Right lobe of liver (tissue), 6 donors: ENCODE results near the gene NDNF. TPM values are rescaled to one million over a fixed set of nuclear protein-coding genes. Genes with fewer than 3 reads are reported as not detected.

ENCODE experiments used
- ATAC-seq, 4 donors: fragments of 200-7000 bp; cut with Tn5 transposase; one replicate each; pipeline ENCODE4 v1.9.1; 2020; ENCODE audit warnings: mild to moderate bottlenecking in 4 of 4, moderate library complexity in 4 of 4
- DNase-seq, 3 donors: peaks; one replicate each; pipeline ENCODE4 v3.0.0-alpha.2; 2020
- H3K27ac ChIP-seq, 3 donors: fragments of 200-600 bp; one replicate each; pipeline ENCODE4 v1.8.0; 2022
- H3K27me3 ChIP-seq, 2 donors: fragments of 200-600 bp; one replicate each; pipeline ENCODE4 v1.8.0; 2022
- H3K36me3 ChIP-seq, 4 donors: fragments of 200-600 bp; sonication (generic) in 1 of 4; one replicate each; pipeline versions ENCODE4 v1.5.1 to v1.8.0; 2017 to 2022; ENCODE audit warnings: control low read depth in 1 of 4
- H3K4me1 ChIP-seq, 4 donors: fragments of 200-600 bp; sonication (generic) in 1 of 4; one replicate each; pipeline versions ENCODE4 v1.5.1 to v1.8.0; 2017 to 2022; ENCODE audit warnings: control low read depth in 1 of 4
- H3K4me3 ChIP-seq, 3 donors: fragments of 200-600 bp; one replicate each; pipeline ENCODE4 v1.8.0; 2022
- H3K9me3 ChIP-seq, 4 donors: fragments of 200-600 bp; sonication (generic) in 1 of 4; one replicate each; pipeline versions ENCODE4 v1.5.1 to v1.8.0; 2017 to 2022; ENCODE audit warnings: control low read depth in 1 of 4
- POLR2A ChIP-seq: fragments of 450-650 bp; IDR thresholded peaks from one replicate; pipeline ENCODE4 v1.6.1; 2017; ENCODE audit warnings: antibody characterized with exemption, mild to moderate bottlenecking
- WGBS: methylation state at CpG from one replicate; pipeline ENCODE4 v1.1.6; 2018; ENCODE audit warnings: low coverage, low lambda C conversion rate; ENCODE audit not compliant: insufficient coverage; ENCODE audit errors: missing lambda C conversion rate; 5-methylcytosine and 5-hydroxymethylcytosine counted together
- intact Hi-C, 2 donors: fragments of 100-400 bp; cut with DNase I; formaldehyde crosslinking; loops; one replicate each; pipeline versions ENCODE4 v1.11.2 to v1.14.1; 2022
- total RNA-seq, 6 experiments: library from RNA; depleted of rRNA in 2 of 6; stranded (reverse); fragments of >200 nt in 2 of 6; fragmentation: NEBNext Ultra II Directional in 3 of 6; extraction: Animal tissue kit (Norgen Biotek cat#: 25700) in 3 of 6; gene quantifications; one replicate each; pipeline versions ENCODE4 v1.1.0 to v1.2.4, GENCODE V29; 2016 to 2023
- TF ChIP-seq, protein P1 (sequence below), 4 donors: fragments of 200-600 bp in 3 of 4; fragments of 450-650 bp in 1 of 4; IDR thresholded peaks; one replicate each; pipeline versions ENCODE4 v1.5.1 to v1.8.0; 2016 to 2022; ENCODE audit warnings: antibody characterized with exemption in 4 of 4, mild to moderate bottlenecking in 2 of 4
- donor health status: DM: no; HTN: yes; CAD: no.
- donor health status: DM: no; HTN: no; CAD: no.
- donor health status: DM: no; HTN: no; CAD: no.
- donor health status: DM: no; HTN: yes; CAD: no.
- donor health status: DM: no; HTN: yes; CAD: no.

NDNF gene
- total RNA-seq, 6 experiments from 2014 or later = 0.27 to 0.77 (median 0.52) TPM

DNA sequence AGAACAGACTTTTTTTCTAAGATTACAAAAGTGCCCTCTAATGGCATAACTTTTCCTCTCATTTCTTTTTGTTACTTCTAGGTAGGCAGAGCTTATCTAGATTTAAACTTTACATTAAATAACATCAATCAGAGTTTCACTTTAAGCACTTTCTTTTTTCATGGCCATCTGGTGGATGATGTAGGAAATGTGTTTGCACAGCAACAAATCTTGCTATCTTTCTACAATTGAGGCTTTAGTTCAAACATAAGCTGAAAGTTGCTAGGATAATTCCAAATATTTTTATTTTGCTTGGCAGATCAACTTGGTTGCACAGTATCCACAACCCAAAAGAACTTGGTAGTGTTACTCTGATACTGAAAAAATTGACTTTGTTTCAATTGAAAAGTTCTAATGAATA, 22.0 kb downstream of the NDNF start:
- no peaks in the 10 kb centered on the region for H3K27me3 ChIP-seq
- H3K27ac ChIP-seq = no peak overlapping the region
- H3K4me3 ChIP-seq = no peak overlapping the region
- TF ChIP-seq POLR2A = no peak
- TF ChIP-seq, protein P1, sequence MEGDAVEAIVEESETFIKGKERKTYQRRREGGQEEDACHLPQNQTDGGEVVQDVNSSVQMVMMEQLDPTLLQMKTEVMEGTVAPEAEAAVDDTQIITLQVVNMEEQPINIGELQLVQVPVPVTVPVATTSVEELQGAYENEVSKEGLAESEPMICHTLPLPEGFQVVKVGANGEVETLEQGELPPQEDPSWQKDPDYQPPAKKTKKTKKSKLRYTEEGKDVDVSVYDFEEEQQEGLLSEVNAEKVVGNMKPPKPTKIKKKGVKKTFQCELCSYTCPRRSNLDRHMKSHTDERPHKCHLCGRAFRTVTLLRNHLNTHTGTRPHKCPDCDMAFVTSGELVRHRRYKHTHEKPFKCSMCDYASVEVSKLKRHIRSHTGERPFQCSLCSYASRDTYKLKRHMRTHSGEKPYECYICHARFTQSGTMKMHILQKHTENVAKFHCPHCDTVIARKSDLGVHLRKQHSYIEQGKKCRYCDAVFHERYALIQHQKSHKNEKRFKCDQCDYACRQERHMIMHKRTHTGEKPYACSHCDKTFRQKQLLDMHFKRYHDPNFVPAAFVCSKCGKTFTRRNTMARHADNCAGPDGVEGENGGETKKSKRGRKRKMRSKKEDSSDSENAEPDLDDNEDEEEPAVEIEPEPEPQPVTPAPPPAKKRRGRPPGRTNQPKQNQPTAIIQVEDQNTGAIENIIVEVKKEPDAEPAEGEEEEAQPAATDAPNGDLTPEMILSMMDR (IDR thresholded peaks at IDR 0.05) = peak; percentile 19 to 28 (median 25)
- no peaks in the 10 kb centered on the region for H3K9me3 ChIP-seq
- no peak for DNase-seq
- no peaks in the 10 kb centered on the region for H3K4me1 ChIP-seq
- intact Hi-C loops = no loop called here
- ATAC-seq = no peak
- no peaks in the 10 kb centered on the region for H3K36me3 ChIP-seq

DNA sequence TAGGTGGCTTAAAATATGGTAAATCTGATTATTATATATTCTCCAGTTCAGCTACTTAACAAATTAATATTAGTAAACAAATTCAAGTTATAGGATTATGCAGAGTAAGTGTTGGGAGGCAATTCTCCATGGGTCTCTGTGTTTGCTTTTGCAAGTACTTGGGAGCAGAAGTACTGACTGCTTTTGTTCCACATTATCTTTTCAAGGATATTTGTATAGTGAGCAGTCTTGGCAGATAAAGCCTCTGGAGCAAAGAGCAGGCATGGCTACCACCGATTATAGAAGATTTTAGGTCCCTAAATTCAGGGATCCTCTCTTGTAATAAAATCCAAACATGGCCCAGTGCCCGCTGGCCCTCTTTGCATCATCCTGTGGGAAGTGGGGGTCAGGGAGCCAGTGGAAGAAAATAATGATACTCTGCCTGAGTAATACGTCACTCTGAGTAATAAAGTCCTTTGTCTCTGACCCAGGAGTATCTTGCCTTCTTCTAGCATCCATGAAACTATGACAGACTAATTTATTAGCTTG, 23.2 kb downstream of the NDNF start:
- Histone ChIP-seq H3K27ac (no peak overlapping the region), H3K36me3 (no peaks in the 10 kb centered on the region), H3K27me3 (no peaks in the 10 kb centered on the region), H3K4me1 (no peaks in the 10 kb centered on the region), H3K4me3 (no peak overlapping the region), H3K9me3 (no peaks in the 10 kb centered on the region)
- DNase-seq (no peak), ATAC-seq (no peak)
- no peak for TF ChIP-seq POLR2A
- TF ChIP-seq, protein P1 (IDR thresholded peaks at IDR 0.05) = no peak
- intact Hi-C loops = no loop called here
- WGBS = 42% methylated on average over 3 of the region's 3 CpGs

DNA sequence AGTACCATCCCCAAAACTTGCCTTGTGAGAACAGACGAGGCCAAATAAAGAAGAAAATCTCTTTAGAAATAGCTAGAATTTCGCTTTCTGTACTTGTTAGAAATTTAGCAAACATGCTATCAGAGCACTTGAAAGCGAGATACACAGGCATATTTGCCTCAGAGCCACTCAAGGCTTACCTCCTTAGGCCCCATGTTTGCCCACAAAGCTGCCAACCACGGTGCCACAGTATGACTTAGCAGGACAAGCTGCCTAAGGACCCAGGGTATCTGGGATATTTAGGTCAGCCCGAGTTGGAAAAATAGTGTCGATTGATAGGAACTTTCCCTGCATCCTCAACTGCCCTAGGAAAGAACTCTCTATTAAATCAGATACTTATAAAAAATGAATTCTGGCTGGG, 24.2 kb downstream of the NDNF start:
- no peaks in the 10 kb centered on the region for H3K27me3 ChIP-seq
- H3K4me3 ChIP-seq = no peak overlapping the region
- intact Hi-C loops = no loop called here
- no peak overlapping the region for H3K27ac ChIP-seq
- H3K9me3 ChIP-seq = no peaks in the 10 kb centered on the region
- no peak for TF ChIP-seq POLR2A
- TF ChIP-seq, protein P1 (IDR thresholded peaks at IDR 0.05) = no peak
- H3K4me1 ChIP-seq = no peaks in the 10 kb centered on the region
- 84% methylated on average over 3 of the region's 6 CpGs for WGBS
- DNase-seq (no peak), ATAC-seq (no peak)
- H3K36me3 ChIP-seq = no peaks in the 10 kb centered on the region

DNA sequence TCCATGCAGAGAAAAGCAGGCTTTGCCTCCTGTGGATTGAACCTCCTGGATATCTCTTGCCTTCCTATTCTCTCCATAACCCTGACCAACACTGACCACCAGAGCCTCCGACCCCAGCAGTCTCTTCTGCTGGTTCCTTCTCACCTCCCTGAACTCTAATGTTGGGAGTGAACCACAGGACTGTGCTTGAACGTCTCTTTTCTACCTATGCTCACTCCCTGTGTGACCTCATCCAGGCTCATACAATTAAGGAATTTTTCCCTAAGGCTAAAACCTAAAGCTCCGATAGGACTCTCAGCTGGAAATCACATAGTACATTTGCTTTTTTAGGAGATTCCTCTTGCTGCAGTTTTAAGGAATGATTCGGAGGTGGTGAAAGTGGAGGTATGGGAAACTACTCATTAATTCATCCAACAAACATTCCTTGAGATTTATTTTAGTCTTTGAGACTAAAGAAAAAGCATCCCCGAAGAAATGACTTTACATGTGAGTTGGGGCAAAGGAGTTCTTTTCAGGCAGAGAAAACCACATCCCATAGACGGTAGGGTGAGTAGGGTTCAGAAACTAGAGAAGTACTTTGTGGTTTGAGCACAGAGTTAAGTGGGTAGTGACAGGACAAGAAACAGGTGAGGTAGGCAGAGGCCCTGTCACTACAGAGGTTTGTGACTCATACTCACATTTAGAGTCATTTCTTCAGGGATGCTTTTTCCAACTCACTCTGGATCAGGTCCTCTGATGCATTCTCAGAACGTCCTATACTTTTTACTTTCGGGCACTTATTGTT, 30.8 kb downstream of the NDNF start:
- Histone ChIP-seq H3K36me3 (no peaks in the 10 kb centered on the region), H3K27me3 (no peaks in the 10 kb centered on the region), H3K27ac (no peak overlapping the region), H3K4me1 (no peaks in the 10 kb centered on the region), H3K4me3 (no peak overlapping the region), H3K9me3 (no peaks in the 10 kb centered on the region)
- intact Hi-C loops = no loop called here
- DNase-seq = no peak
- WGBS = 42% methylated on average over 7 of the region's 8 CpGs
- no peak for TF ChIP-seq POLR2A
- TF ChIP-seq, protein P1 (IDR thresholded peaks at IDR 0.05) = no peak
- no peak for ATAC-seq
